ENCODE data around the gene NIPAL4. TPM values are rescaled to one million over a fixed set of nuclear protein-coding genes. Genes with fewer than 3 reads are reported as not detected.

The NIPAL4 gene
- total RNA-seq, 4 donors from 2014 or later = 0.14 to 0.43 TPM; not detected in 2

DNA sequence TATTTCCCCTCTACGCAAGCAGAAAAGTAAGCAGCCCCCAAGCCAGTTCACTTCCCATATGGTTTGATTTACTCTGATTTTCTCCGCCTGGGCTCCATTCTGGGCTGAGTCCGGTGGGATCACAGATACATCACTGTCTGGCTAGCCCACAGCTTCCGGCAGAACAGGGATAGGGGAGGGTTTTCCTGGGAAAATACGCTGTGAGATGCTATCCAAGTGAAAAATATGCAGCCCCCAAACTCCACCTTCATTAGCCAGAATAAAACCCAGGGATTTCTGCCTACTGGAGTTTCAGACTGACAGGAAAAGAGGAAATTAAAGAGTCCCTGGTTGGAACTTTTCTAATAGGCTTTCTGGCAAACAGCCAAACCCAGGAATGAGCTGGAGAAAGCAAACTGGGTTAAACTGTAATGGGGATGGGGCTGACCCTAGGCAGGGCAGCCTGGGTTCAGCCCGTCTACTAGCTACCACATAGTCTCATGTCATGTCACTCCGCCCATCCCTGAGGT, 16.9 kb upstream of the NIPAL4 start:
- Histone ChIP-seq H3K27me3 (no peaks in the 10 kb centered on the region), H3K4me3 (no peak overlapping the region), H3K27ac (no peak overlapping the region), H3K4me1 (no peaks in the 10 kb centered on the region), H3K9me3 (no peaks in the 10 kb centered on the region), H3K36me3 (no peaks in the 10 kb centered on the region)
- no peak for DNase-seq
- TF ChIP-seq, protein P1, sequence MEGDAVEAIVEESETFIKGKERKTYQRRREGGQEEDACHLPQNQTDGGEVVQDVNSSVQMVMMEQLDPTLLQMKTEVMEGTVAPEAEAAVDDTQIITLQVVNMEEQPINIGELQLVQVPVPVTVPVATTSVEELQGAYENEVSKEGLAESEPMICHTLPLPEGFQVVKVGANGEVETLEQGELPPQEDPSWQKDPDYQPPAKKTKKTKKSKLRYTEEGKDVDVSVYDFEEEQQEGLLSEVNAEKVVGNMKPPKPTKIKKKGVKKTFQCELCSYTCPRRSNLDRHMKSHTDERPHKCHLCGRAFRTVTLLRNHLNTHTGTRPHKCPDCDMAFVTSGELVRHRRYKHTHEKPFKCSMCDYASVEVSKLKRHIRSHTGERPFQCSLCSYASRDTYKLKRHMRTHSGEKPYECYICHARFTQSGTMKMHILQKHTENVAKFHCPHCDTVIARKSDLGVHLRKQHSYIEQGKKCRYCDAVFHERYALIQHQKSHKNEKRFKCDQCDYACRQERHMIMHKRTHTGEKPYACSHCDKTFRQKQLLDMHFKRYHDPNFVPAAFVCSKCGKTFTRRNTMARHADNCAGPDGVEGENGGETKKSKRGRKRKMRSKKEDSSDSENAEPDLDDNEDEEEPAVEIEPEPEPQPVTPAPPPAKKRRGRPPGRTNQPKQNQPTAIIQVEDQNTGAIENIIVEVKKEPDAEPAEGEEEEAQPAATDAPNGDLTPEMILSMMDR (IDR thresholded peaks at IDR 0.05) = no peak
- TF ChIP-seq POLR2A (IDR thresholded peaks at IDR 0.05) = no peak
- intact Hi-C loops (cut with DNase I; ENCODE audit: low total_unique reads) = no loop called here

DNA sequence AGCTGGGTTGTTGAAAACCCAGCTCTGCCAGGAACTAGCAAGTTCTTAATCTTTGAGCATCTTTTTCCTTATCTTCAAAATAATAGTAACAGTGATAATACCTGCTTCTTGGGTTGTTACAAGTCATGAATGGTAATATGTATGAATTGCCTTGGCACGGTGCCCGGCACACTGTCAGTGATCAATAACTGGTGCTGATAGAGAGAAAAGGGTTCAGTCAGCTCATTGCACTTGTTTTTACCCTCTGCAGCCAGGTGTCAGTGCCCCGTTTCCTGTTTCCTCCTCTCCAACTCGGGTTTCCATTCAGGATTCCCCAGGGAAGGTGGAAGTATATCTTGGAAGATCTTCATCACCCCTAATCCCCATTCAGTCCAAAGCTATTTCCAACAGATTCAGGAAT, 15.8 kb upstream of the NIPAL4 start:
- H3K36me3 ChIP-seq = no peaks in the 10 kb centered on the region
- no peak for DNase-seq
- intact Hi-C loops (cut with DNase I; ENCODE audit: low total_unique reads) = no loop called here
- H3K4me1 ChIP-seq = no peaks in the 10 kb centered on the region
- H3K9me3 ChIP-seq = no peaks in the 10 kb centered on the region
- no peak for TF ChIP-seq POLR2A (IDR thresholded peaks at IDR 0.05)
- TF ChIP-seq, protein P1 (IDR thresholded peaks at IDR 0.05) = no peak
- H3K27ac ChIP-seq = no peak overlapping the region
- no peak overlapping the region for H3K4me3 ChIP-seq
- H3K27me3 ChIP-seq = no peaks in the 10 kb centered on the region

DNA sequence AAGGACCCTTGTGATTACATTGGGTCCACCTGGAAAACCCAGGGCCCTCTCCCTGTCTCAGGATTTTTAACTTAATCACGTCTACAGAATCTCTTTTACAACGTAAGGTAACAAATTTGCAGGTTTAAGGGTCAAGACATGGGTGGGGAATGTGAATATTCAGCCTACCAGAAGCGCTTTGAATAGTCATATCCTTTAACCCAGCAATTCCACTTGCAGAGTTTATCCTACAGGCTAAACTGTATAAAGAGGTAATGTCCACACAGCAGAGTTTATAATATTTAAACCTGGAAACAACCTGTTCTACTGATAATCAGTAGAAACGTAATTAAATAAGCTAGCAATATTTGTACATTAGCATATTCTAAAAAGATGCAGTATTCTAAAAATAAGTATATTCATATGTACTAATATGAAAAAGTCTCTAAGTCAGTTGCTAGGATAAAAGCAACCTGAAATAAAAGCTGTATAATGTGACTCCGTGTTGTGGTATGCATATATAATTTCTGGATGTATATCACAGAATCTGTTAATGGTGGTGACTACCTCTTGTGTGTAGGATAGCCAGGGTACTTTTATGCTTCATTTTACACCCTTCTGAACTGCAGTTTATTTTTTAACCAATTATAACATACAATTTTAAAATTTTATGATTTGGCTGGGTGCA, 14.1 kb upstream of the NIPAL4 start:
- intact Hi-C loops (cut with DNase I; ENCODE audit: low total_unique reads) = no loop called here
- Histone ChIP-seq H3K27me3 (no peaks in the 10 kb centered on the region), H3K4me1 (no peaks in the 10 kb centered on the region), H3K36me3 (no peaks in the 10 kb centered on the region), H3K9me3 (no peaks in the 10 kb centered on the region), H3K4me3 (no peak overlapping the region), H3K27ac (no peak overlapping the region)
- DNase-seq = no peak
- TF ChIP-seq, protein P1 (IDR thresholded peaks at IDR 0.05) = no peak
- TF ChIP-seq POLR2A (IDR thresholded peaks at IDR 0.05) = no peak

DNA sequence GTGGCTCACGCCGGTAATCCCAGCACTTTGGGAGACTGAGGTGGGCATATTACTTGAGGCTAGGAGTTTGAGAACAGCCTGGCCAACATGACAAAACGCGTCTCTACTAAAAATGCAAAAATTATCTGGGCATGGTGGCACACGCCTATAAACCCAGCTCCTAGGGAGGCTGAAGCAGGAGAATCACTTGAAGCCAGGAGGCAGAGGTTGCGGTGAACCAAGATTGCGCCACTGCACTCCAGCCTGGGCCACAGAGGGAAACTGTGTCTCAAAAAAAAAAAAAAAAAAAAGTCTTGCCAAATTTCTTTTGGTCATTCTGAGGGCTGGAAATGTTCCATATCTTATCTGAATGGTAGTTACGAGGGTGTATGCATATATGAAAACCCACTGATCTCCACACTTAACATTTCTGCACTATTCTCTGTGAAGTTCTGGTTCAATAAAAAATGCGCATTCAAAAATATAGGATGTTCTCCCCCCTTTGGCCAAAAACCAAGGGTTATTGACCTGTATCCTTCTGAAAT, 13.5 kb upstream of the NIPAL4 start:
- Histone ChIP-seq H3K4me1 (no peaks in the 10 kb centered on the region), H3K36me3 (no peaks in the 10 kb centered on the region), H3K9me3 (no peaks in the 10 kb centered on the region), H3K27ac (no peak overlapping the region), H3K27me3 (no peaks in the 10 kb centered on the region), H3K4me3 (no peak overlapping the region)
- intact Hi-C loops (cut with DNase I; ENCODE audit: low total_unique reads) = no loop called here
- DNase-seq = no peak
- TF ChIP-seq, protein P1 (IDR thresholded peaks at IDR 0.05) = no peak
- no peak for TF ChIP-seq POLR2A (IDR thresholded peaks at IDR 0.05)

DNA sequence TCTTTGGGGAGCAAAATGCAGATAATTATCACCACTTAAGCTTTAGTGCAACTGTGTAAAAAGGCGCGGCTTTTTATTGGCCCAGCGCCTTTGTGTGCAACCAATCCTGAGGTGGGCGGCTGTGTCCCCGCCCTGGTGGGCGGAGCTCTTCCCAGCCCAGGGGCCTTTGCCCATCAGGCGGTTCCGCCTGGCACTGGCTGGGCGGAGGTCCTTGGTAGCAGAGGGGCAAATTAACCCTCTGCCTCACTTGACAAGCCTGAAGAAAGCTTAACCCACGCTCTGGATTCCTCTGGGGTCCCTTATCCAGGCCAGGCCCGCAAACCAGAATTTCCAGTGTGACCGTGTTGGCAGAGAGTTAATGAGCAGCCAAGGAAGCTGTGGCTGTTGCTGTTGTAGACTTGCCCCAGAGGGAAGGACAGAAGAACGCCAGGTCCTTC, 12.8 kb upstream of the NIPAL4 start:
- no peak overlapping the region for H3K4me3 ChIP-seq
- H3K9me3 ChIP-seq = no peaks in the 10 kb centered on the region
- H3K36me3 ChIP-seq = no peaks in the 10 kb centered on the region
- DNase-seq = no peak
- intact Hi-C loops (cut with DNase I; ENCODE audit: low total_unique reads) = no loop called here
- TF ChIP-seq, protein P1 (IDR thresholded peaks at IDR 0.05) = no peak
- no peak for TF ChIP-seq POLR2A (IDR thresholded peaks at IDR 0.05)
- H3K27me3 ChIP-seq = no peaks in the 10 kb centered on the region
- no peak overlapping the region for H3K27ac ChIP-seq
- H3K4me1 ChIP-seq = no peaks in the 10 kb centered on the region
